Globus pallidus (tissue), 1 donor: ENCODE measurements around the gene PATE1.
"Not testable (repeated sequence)": the region's sequence is repeated elsewhere in the genome, so short reads cannot be mapped to it uniquely, and the experiment has no call there.

ENCODE experiments used
- DNase-seq: peaks from one replicate; pipeline ENCODE4 v3.0.0-alpha.2; 2015; ENCODE audit warnings: low spot score

The PATE1 gene

GRCh38 chr11:125745979-125746378, at the start of gene PATE1:
Gene PATE1 (plus strand): TSS chr11:125746279. CDS start chr11:125746305, 26 bp downstream.
- DNase-seq, result no peak

- no peak for DNase-seq
These were observed 45.0 kb upstream of the PATE1 start for GRCh38 chr11:125701018-125701610.

GRCh38 chr11:125701858-125702621, 44.0 kb upstream of the PATE1 start:
- DNase-seq, result no peak

- not testable (repeated sequence) for DNase-seq
These were observed 41.4 kb upstream of the PATE1 start for GRCh38 chr11:125704686-125705085.

- no peak for DNase-seq
These were observed 25.3 kb upstream of the PATE1 start for GRCh38 chr11:125720781-125721180.

GRCh38 chr11:125724125-125724524, 22.0 kb upstream of the PATE1 start:
- DNase-seq, result no peak

GRCh38 chr11:125728969-125729368, 17.1 kb upstream of the PATE1 start:
- no peak for DNase-seq

- DNase-seq, result no peak
These were observed 5.5 kb upstream of the PATE1 start for GRCh38 chr11:125740617-125741016.

GRCh38 chr11:125743681-125744080, 2.4 kb upstream of the PATE1 start:
- DNase-seq, result no peak

GRCh38 chr11:125750629-125751028, 4.5 kb downstream of the PATE1 start:
- no peak for DNase-seq

- DNase-seq, result no peak
These were observed 10.0 kb downstream of the PATE1 start for GRCh38 chr11:125756050-125756449.

GRCh38 chr11:125762445-125762844, 16.4 kb downstream of the PATE1 start:
- DNase-seq, result no peak

- DNase-seq, result no peak
These were observed 17.4 kb downstream of the PATE1 start for GRCh38 chr11:125763483-125763882.

- no peak for DNase-seq
These were observed 20.2 kb downstream of the PATE1 start for GRCh38 chr11:125766251-125766650.

GRCh38 chr11:125768336-125769046, 22.4 kb downstream of the PATE1 start:
- no peak for DNase-seq

- DNase-seq, result no peak
These were observed 24.5 kb downstream of the PATE1 start for GRCh38 chr11:125770583-125770982.

GRCh38 chr11:125772834-125773505, 26.9 kb downstream of the PATE1 start:
- no peak for DNase-seq

GRCh38 chr11:125773516-125773915, 27.4 kb downstream of the PATE1 start:
- no peak for DNase-seq

GRCh38 chr11:125777309-125777708, 31.2 kb downstream of the PATE1 start:
- DNase-seq, result no peak

GRCh38 chr11:125778728-125779127, 32.6 kb downstream of the PATE1 start, which contains the start of gene PATE2:
Gene PATE2 (minus strand): TSS chr11:125778828. CDS start chr11:125778773, 55 bp downstream.
- no peak for DNase-seq

GRCh38 chr11:125784678-125785077, 38.6 kb downstream of the PATE1 start:
- DNase-seq, result no peak

GRCh38 chr11:125787827-125788226, 41.7 kb downstream of the PATE1 start, which contains the start of gene PATE3:
Gene PATE3 (plus strand): TSS chr11:125788127. CDS start chr11:125788152, 25 bp downstream.
- DNase-seq, result no peak
